GM21825 (cell line): ENCODE results near the gene DRC7.
"Not testable (repeated sequence)": the region's sequence is repeated elsewhere in the genome, so short reads cannot be mapped to it uniquely, and the experiment has no call there.

Experiments
- ATAC-seq: cut with Tn5 transposase; IDR thresholded peaks from one replicate; pipeline ENCODE4 v1.9.1; 2021; ENCODE audit warnings: mild to moderate bottlenecking, moderate library complexity; ENCODE audit not compliant: unreplicated experiment

DRC7 gene

DNA sequence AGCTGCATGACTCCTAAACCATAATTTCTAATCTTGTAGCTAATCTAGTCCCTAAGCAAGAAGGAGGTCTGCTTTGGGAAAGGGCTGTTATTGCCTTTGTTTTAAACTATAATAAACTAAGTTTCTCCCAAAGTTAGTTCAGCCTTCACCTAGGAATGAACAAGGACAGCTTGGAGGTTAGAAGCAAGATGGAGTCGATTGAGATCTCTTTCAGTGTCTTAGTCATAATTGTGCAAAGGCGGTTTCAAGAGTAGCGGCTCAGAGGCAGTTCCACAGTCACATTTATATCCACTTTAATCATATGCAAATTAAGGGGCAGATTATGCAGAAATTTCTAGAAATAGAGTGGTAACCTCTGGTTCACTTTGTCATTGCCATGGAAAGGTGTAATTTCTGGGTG is 17.4 kb downstream of the DRC7 start:
- ATAC-seq: no peak

DNA sequence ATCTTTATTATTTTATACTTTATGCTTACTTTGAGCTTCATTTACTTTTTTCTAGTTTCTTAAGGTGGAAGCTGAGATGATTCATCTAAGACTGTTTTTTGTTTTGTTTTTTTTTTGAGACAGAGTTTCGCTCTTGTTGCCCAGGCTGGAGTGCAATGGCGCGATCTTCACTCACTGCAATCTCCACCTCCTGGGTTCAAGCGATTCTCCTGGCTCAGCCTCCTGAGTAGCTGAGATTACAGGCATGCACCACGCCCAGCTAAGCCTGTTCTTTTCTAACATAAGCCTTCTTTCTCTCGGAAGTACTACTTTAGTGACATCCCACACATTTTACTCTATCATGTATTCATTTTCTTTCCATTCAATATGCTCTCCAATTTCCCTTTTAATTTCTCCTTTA is 18.0 kb downstream of the DRC7 start:
- not testable (repeated sequence) for ATAC-seq

DNA sequence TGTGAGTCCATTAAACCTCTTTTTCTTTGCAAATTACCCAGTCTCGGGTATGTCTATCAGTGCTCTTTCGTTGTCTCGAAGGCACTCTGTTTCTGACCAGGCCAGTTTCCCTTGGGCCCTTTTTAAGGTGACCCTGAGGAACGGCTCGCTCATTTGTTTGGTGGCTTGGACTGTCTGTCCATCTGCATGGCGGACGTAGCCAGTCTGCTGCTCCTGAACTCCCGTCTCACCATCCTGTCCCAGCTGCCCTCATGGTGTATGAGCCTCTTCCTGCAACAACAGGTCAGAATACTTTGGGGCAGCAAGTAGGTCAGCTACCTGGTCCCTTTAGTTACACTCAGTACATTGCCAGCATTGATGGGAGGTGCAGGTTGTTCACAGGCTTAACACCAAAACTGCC is 19.0 kb downstream of the DRC7 start:
- ATAC-seq: no peak

DNA sequence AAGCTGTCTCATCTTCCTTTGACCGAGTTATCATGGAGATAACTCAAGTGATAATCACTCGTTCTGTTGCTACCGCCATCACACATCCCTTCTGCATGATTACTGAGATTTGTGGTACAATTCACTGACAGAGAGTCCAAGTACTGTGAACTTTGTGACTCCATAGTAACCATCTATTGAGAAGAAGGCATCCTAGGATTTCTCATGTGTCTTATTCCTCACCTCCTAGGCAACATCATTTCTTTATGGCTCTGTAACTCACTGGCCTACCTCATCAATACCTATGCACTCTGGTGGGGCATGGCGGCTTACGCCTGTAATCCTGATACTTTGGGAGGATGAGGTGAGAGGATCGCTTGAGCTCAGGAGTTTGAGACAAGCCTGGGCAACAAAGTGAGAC is 19.4 kb downstream of the DRC7 start:
- no peak for ATAC-seq

DNA sequence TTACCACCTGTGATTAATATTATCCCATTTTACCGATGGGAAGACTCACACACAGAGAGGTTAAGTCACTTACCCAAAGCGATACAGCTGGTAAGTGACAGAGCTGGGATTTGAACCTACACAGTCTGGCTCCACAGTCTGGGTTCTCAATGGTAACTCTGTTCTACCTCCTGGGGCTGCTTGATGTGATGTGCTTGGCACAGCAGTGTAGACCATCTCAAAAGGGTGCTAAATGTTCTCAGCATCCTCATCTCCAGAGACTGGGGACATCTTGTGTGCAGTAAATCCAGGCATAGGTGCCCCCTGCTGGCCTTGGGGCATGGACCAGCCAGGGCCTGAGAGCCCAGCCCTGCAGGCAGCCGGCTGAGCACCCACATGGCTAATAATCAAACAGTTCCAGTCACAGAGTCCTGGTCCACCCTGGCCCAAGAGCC is 25.6 kb downstream of the DRC7 start:
- ATAC-seq: no peak

DNA sequence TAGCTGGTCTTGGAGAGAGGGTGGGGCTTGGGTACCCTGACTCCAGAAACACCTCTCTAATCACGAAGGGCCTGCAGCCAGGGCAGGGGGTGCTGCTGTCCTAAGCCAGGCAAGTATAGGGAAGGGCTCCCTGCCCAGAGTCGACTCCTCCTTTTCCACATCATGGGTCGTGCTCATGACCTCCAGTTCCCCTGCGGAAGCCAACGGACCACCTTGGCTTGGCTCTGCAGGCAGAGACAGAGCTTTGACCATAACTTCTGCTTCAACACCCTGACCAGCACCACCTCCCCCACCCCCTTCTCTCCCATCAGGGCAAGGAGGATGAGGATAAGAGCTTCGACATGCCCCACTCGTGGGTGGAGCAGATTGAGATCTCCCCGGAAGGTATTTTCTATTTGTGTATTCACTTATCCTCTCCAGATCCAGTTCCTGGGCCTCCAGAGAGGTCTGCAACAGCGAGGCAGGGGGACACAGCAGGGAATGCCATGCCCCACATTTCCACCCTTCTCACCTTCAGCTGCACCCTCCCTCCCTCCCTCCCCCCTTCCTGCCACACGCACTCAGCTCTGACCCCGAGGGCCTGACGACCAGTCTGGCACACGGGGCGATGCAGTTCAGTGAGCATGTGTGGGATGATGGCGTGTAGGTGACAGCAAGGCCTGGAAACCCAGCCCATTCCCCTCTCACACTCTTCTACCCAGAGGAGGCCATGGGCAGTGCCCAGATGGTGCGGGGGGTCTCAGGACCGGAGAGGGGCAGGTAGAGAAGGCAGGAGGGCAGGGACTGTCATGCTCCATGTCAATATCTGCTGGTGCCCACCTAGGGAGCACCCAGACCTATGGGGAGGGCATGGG is 27.0 kb downstream of the DRC7 start:
- no peak for ATAC-seq

DNA sequence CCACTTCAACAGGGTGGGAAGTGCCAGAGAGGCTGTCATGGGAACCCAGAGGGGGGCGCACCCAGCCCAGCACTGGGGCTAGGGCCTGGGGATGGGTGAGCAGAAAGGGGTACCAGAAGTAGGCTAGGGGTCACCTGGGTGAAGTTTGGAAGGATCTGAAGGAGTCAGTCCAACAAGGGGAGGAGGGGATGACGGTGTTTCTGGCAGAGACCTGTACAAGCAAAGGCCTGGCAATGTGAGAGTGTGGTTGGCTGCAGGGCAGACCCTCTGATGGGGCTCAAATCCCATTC is 27.5 kb downstream of the DRC7 start:
- ATAC-seq: no peak

DNA sequence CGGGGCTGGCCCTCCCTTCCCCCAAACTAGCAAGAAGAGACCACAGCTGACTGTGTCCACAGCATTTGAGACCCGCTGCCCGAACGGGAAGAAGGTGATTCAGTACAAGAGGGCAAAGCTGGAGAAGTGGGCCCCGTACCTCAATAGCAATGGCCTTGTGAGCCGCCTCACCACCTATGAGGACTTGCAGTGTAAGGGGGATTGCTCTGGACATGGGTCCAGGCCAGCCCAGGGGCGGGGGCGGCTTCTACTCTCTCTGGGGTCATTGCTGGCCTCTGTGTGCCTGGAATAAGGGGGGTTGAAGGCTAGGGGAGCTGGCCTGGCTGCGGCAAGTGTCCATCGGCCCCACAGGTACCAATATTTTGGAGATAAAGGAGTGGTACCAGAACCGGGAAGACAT is 28.0 kb downstream of the DRC7 start:
- ATAC-seq: no peak

DNA sequence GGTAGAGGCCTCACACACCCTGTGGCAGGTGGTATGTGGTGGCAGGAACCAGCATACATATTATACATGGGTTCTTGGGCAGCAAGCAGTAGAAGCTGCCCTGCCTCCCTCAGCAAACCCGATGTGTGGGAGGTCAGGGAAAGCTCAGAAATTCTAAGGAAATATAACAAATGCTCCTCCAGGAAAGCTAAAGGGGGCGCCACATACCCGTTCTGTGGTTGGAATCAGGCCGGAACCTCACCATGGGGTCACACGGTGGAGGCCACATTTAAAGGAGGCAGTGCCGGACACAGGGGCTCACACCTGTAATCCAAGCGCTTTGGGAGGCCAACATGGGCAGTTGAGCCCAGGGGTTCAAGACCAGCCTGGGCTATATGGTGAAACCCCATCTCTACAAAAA is 28.6 kb downstream of the DRC7 start:
- ATAC-seq: no peak

DNA sequence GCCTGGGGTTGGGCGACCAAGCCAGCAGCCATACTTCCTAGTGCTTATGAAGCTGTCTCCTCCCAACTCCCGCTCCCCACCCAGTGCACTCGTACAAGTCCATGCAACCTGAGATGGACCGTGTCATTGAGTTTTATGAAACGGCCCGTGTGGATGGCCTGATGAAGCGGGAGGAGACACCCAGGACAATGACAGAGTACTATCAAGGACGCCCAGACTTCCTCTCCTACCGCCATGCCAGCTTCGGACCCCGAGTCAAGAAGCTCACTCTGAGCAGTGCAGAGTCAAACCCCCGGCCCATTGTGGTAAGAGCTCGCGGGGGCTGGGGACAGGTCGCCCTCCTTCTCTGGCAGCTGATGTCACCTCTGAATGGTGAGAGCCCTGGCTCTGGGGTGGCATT is 29.9 kb downstream of the DRC7 start:
- ATAC-seq: no peak

DNA sequence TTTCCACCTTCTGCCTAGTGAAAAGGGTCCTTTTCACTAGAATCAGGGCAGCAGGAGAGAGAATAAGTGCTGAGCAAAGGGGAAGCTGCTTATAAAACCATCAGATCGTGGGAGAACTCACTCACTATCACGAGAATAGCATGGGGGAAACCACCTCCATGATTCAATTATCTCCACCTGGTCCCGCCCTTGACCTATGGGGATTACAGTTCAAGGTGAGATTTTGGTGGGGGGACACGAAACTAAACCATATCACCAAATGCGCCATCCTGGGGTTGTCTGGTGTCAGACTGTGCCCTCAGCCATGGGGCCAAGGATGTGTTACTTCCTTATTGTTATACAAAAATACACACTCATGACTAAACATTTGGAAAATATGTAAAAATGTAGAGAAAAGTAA is 30.5 kb downstream of the DRC7 start:
- no peak for ATAC-seq

DNA sequence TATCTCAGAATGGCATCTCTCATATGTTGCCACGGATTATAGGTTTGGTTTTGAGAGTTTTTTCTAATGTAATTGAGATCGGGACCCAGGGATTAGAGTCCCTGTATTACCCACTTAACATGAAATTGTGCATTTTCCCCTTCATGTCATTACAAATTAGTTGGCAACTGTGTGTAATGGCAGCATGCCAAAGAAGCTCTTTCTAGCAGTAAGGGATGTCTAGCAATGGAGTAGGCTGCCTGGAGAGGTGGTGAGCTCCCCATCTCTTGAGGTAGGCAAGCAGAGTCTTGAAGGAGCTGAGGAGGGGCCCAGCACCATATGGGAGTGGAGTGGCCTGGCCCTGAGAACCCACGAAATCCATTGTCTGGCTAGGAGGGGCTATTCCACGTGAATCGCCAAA is 30.9 kb downstream of the DRC7 start:
- no peak for ATAC-seq

DNA sequence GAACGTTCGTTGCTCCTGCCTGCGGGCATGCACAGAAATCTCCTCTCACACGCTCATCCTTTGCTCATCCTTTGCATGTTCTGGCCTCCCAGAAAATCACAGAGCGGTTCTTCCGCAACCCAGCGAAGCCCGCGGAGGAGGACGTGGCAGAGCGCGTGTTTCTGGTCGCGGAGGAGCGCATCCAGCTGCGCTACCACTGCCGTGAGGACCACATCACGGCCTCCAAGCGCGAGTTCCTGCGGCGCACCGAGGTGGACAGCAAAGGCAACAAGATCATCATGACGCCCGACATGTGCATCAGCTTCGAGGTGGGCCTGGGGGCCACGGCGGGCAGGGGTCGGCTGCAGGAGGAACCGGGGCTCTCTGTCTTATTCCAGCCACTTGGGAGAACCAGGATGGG is 31.4 kb downstream of the DRC7 start:
- no peak for ATAC-seq

DNA sequence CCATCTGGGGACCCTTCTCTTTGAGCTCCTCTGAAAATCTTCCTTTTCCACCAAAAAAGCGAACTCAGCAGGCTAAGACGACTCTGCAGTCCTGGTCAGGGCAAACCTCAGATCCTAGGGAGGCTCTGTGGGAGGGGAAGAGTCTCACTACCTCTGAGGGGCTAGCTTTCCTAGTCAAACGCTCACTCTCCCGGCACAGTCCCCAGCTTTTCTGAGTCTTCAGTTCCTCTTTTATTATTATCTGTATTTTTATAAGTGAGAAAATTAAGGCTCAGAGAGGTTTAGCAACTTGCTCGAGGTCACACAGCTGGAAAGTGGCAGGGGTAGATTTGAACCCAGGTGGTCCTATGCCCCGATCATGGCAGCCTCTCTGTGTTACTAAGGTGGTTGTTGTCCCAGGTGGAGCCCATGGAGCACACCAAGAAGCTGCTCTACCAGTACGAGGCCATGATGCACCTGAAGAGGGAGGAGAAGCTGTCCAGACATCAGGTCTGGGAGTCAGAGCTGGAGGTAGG is 31.9 kb downstream of the DRC7 start:
- no peak for ATAC-seq

DNA sequence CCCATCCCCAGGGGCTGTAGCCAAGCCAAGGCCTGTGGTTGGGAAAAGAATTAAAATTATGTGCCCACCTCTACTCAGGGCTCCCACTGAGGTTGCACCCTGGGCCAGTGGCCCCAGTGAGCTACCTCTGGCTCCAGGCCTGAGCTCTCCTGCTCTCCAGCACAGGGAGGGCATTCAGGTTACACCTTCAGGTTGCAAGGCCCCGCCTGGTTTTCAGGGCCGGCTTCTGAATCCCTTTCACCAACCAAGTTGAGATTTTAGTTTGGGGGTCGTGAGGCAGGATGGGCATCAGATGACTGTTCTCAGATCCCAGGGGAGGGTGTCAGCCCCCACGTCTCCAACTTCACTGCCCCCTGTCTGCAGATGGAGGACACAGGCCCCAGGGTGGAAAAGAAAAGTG is 33.0 kb downstream of the DRC7 start:
- no peak for ATAC-seq

DNA sequence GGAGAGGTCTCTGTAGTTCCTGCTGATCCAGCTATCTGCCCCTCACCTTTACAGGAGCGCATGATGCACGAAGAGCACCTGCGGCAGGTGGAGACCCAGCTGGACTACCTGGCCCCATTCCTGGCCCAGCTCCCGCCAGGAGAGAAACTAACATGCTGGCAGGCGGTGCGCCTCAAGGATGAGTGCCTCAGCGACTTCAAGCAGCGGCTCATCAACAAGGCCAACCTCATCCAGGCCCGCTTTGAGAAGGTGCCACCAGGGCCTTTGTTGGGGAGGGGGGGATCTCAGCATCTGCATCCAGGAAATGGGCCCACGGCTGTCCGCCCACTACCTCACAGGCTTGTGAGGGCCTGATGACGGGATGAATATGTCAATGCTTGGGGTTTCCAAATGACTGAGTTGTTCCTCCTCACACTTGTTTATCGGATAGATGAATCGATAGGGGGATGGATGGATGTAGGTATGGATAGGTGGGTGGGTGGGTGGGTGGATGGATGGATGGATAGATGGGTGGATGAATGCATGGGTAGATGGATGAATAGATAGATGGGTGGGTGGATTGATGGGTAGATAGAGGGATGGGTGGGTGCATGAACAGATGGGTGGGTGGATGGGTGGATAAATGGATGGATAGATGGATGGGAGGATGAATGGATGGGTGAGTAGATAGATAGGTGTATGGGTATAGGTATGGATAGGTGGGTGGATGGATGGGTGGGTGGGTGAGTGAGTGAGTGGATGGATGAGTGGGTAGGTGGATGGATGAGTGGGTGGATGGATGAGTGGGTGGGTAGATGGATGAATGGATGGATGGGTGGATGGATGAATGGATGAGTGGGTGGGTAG is 34.0 kb downstream of the DRC7 start:
- ATAC-seq: no peak

DNA sequence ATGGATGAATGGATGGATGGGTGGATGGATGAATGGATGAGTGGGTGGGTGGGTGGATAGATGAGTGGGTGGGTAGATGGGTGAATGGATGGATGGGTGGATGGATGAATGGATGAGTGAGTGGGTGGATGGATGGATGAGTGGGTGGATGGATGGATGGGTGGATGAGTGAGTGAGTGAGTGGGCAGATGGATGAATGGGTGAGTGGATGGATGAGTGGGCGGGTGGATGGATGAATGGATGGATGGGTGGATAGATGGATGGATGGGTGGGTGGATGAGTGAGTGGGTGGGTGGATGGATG is 34.5 kb downstream of the DRC7 start:
- ATAC-seq: no peak

DNA sequence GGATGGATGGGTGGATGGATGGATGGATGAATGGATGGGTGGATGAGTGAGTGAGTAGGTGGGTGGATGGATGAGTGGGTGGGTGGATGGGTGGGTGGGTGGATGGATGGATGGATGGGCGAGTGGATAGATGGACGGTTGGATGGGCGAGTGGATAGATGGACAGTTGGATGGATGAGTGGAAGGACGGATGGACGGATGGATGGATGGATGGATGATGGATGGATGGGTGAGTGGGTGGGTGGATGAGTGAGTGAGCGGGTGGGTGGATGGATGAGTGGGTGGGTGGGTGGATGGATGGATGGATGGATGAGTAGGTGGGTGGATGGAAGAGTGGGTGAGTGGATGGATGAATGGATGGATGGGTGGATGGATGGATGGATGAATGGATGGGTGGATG is 35.2 kb downstream of the DRC7 start:
- not testable (repeated sequence) for ATAC-seq

DNA sequence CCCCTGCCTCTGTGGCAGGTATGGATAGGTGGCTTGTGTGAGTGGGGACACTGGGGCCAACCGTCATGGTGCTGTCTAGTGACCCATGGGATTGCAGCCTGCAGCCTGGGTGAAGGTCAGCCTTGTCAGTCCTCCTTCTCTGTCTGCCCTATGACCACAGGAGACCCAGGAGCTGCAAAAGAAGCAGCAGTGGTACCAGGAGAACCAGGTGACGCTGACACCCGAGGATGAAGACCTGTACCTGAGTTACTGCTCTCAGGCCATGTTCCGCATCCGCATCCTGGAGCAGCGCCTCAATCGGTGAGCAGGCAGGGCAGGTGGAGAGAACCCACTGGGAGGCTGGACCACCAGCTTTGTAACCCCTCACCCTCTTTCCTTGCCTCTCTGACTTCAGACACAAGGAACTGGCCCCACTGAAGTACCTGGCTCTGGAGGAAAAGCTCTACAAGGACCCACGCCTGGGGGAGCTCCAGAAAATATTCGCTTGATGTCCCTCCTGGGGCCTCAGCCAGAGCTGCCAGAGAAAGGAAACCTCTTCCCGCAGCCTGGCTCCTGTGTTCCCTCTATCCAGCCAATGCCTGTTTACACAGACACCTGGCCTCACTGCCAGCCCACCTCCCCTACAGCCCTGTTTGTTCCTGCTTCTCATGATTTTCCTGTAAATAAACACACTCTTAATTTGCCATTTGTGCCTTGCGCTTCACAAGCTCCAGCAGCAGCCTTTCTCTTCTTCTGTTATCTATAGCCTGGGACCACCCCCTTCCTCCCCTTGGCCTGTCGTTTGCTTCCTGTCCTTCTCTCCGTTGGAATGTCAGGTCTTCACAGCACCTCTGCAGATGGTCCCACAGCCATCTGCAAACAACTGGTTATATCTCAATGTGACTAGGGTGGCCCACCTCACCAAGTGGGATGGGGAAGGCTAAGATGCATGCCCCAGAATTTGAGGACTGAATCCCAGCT is 36.4 kb downstream of the DRC7 start:
- ATAC-seq: no peak

DNA sequence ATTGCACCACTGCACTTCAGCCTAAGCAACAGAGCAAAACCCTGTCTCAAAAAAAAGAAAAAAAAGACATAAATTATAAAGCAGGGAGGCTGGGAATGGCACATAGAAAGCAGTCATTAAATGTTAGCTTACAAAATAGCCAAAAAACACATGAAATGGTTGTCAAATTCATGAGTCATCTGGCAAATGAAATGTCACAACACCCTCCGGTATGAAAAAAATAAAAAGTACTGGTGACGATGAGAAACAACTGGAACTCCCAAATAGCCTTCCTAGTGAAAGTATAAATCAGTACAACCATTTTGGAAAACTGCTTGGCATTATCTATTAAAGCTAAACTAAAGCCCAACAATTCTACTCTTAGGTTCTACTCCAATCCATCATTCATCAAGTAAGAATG is 37.4 kb downstream of the DRC7 start:
- no peak for ATAC-seq

DNA sequence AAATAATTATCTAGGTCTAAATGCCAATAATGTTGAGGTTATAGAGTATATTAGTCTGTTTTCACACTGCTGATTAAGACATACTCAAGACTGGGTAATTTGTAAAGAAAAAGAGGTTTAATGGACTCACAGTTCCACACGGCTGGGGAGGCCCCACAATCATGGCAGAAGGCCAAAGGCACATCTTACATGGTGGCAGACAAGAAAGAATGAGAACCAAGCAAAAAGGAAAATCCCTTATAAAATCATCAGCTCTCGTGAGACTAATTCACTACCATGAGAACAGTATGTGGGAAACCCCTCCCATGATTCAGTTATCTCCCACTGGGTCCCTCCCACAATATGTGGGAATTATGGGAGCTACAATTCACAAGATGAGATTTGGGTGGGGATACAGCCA is 38.1 kb downstream of the DRC7 start:
- no peak for ATAC-seq
